GM12878 (cell line): ENCODE measurements around the gene NRG2. TPM values are rescaled to one million over a fixed set of nuclear protein-coding genes. Genes with fewer than 3 reads are reported as not detected.

Source experiments
- ATAC-seq: fragments of 200-7000 bp; cut with Tn5 transposase; 3 replicates; pipeline ENCODE4 v1.9.1; 2020; ENCODE audit warnings: mild to moderate bottlenecking, moderate library complexity
- BruUV-seq: library from RNA; stranded (reverse); fragments of 400-500 nt; replicated peaks from 2 replicates; lab custom pipeline; 2021; lab: Mats Ljungman, UMichigan
- CTCF ChIA-PET: fragments of 300-600 bp; sonication (Branson Sonifier 250); formaldehyde crosslinking; extraction: SDS; loops from one replicate; lab custom pipeline; 2021; ENCODE audit warnings: inconsistent platforms; lab: Yijun Ruan, JAX
- POLR2A ChIA-PET: fragments of 350-600 bp; formaldehyde crosslinking; extraction: SDS; loops from one replicate; lab custom pipeline; 2021; ENCODE audit warnings: inconsistent platforms; lab: Charles Lee
- RAD21 ChIA-PET: fragments of 300-600 bp; sonication (Branson Sonifier 250); formaldehyde crosslinking; loops from one replicate; lab custom pipeline; 2023; ENCODE audit warnings: antibody characterized with exemption; ENCODE audit not compliant: unreplicated experiment; lab: Charles Lee
- SMC1A ChIA-PET: fragments of 300-600 bp; sonication (Branson Sonifier 250); formaldehyde crosslinking; loops from one replicate; lab custom pipeline; 2023; ENCODE audit not compliant: unreplicated experiment, uncharacterized antibody; lab: Charles Lee
- DNase-seq: peaks from one replicate; pipeline ENCODE4 v3.0.0-alpha.2; 2011; ENCODE audit warnings: low read depth, low spot score
- FAIRE-seq: peaks from 3 replicates; lab custom pipeline; 2011; peaks lifted over from hg19 to GRCh38; lab: Jason Lieb, UNC
- H2AFZ ChIP-seq: 2 replicates; pipeline ENCODE4 v1.6.0; 2011; ENCODE audit warnings: low read depth, low read length, control low read depth; ENCODE audit not compliant: control insufficient read depth
- H3K27ac ChIP-seq: 2 replicates; pipeline ENCODE4 v1.5.1; 2011; ENCODE audit warnings: control low read depth; ENCODE audit not compliant: control insufficient read depth, insufficient read depth
- H3K27me3 ChIP-seq, 2 experiments: replicated peaks in 1 of 2; 2 replicates each; pipeline versions ENCODE4 v1.6.0 to v1.6.1; 2011; ENCODE audit warnings: low read length in 1 of 2; ENCODE audit not compliant: control insufficient read depth in 2 of 2, insufficient read depth in 2 of 2
- H3K36me3 ChIP-seq, 2 experiments: 2 replicates each; pipeline ENCODE4 v1.5.1; 2011; ENCODE audit warnings: low read length in 1 of 2; ENCODE audit not compliant: control insufficient read depth in 2 of 2, insufficient read depth in 2 of 2
- H3K4me1 ChIP-seq: 2 replicates; pipeline ENCODE4 v1.6.1; 2011; ENCODE audit warnings: mild to moderate bottlenecking, low read length, moderate library complexity, mixed read lengths; ENCODE audit not compliant: control insufficient read depth, insufficient read depth
- H3K4me2 ChIP-seq: 2 replicates; pipeline ENCODE4 v1.6.0; 2011; ENCODE audit warnings: control low read depth; ENCODE audit not compliant: control insufficient read depth, insufficient read depth
- H3K4me3 ChIP-seq: fragments of 200-600 bp; sonication (generic); 2 replicates; pipeline ENCODE4 v1.5.1; 2016
- H3K79me2 ChIP-seq: 2 replicates; pipeline ENCODE4 v1.6.0; 2011; ENCODE audit warnings: low read length; ENCODE audit not compliant: control insufficient read depth, insufficient read depth
- H3K9ac ChIP-seq: 2 replicates; pipeline ENCODE4 v1.8.0; 2011; ENCODE audit warnings: low read length, control low read depth, mixed read lengths; ENCODE audit not compliant: control insufficient read depth, insufficient read depth
- H3K9me3 ChIP-seq: replicated peaks from 3 replicates; pipeline ENCODE4 v1.5.1; 2011; ENCODE audit warnings: mild to moderate bottlenecking, low read length; ENCODE audit not compliant: control insufficient read depth, insufficient read depth
- H4K20me1 ChIP-seq: 2 replicates; pipeline ENCODE4 v1.6.0; 2011; ENCODE audit not compliant: control insufficient read depth, insufficient read depth
- CBX5 ChIP-seq: sonication (generic); IDR thresholded peaks from 2 replicates; pipeline ENCODE4 v1.6.1; 2016; ENCODE audit warnings: low read depth, moderate library complexity, mild to moderate bottlenecking, inconsistent platforms
- EED ChIP-seq: sonication (generic); IDR thresholded peaks from 2 replicates; pipeline ENCODE4 v1.6.1; 2016; ENCODE audit warnings: antibody characterized with exemption, low read depth
- RB1 ChIP-seq: fragments of 450-650 bp; formaldehyde crosslinking; IDR thresholded peaks from 2 replicates; pipeline ENCODE4 v1.6.1; 2017; ENCODE audit warnings: mild to moderate bottlenecking, borderline replicate concordance
- ZBED1 ChIP-seq: IDR thresholded peaks from 2 replicates; pipeline ENCODE4 v1.6.1; 2016; ENCODE audit warnings: borderline replicate concordance
- WGBS: methylation state at CpG from one replicate; pipeline ENCODE4 v1.1.6; 2016; ENCODE audit warnings: low lambda C conversion rate; ENCODE audit not compliant: insufficient replicate concordance, insufficient coverage; ENCODE audit errors: missing lambda C conversion rate; 5-methylcytosine and 5-hydroxymethylcytosine counted together
- in situ Hi-C: fragments of 300-500 bp; cut with MboI; formaldehyde crosslinking; loops from 9 replicates; pipeline ENCODE4 v1.14.3; 2018; ENCODE audit warnings: mixed read lengths
- intact Hi-C: fragments of 100-400 bp; cut with micrococcal nuclease; formaldehyde crosslinking; loops from one replicate; pipeline ENCODE4 v1.14.2; 2022; ENCODE audit not compliant: unreplicated experiment
- polyA plus RNA-seq, 11 experiments: library from polyadenylated mRNA; depleted of rRNA in 4 of 11; unstranded in 6 of 11; stranded (reverse) in 5 of 11; fragments of >200 nt; fragmentation: Nextera tagmentation in 4 of 11; fragmentation: Illumina TruSeq in 1 of 11; extraction: Ambion mirVana in 4 of 11; extraction: Trizol in 1 of 11; gene quantifications; 1 replicate in 1 of 11; 2 replicates in 10 of 11; pipeline versions ENCODE4 v1.2.1 to v1.2.3, GENCODE V29; 2011 to 2016; ENCODE audit warnings: inconsistent platforms in 2 of 11, missing spikeins in 2 of 11, low read depth in 1 of 11
- total RNA-seq, 4 experiments: library from RNA; depleted of rRNA in 3 of 4; stranded (reverse); fragments of >200 nt in 3 of 4; fragmentation: Illumina TruSeq in 1 of 4; extraction: Trizol in 1 of 4; gene quantifications; 2 replicates each; pipeline versions ENCODE4 v1.2.1 to v1.2.3, GENCODE V29; 2013 to 2021

Gene NRG2
- total and polyA plus RNA-seq, 10 of the 15 experiments (the other 5 are each of a cell fraction or from before 2014, with no cell fraction given): 0.10 to 21.7 (median 9.6) TPM

DNA sequence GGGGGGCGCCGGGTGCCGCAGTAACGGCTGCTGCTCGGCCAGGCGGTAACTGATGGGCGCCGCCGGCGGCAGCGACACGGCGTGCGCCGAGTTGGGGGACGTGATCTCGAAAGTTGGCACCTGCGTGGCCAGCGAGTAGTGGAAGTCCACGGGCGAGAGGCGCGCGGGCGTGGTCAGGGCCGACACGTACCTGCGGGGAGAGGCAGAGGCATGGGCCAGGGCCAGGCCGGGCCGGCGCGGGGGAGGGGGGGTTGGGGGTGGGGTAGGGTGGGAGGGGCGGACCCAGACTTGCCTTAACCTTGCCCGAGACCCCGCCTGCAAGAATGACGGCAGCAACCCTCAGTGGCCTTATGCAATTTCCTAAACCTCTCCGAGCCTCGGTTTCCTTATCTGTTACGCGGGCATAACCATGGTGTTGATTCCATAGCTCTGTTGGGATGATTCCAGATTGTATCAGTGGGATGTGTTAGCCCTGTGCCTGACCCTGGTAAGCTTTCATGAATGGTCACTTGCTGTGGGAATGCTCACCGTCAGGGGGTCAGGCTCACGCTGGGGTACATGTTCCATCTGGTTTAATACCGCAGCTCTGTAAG, 194.5 kb downstream of the NRG2 start:
- Histone ChIP-seq H3K4me2 (peak overlapping the region; percentile 76), H3K9ac (peak overlapping the region; percentile 73), H4K20me1 (no peaks in the 10 kb centered on the region), H2AFZ (peak overlapping the region; percentile 28), H3K79me2 (no peaks in the 10 kb centered on the region), H3K4me1 (peaks cover 11% of the 10 kb centered on the region), H3K9me3 (no peaks in the 10 kb centered on the region), H3K36me3 (peaks cover 0 to 5% of the 10 kb centered on the region in 2 experiments; a peak in 1 of 4 replicates), H3K27me3 (no peaks in the 10 kb centered on the region; a peak in 1 of 4 replicates), H3K4me3 (peak overlapping the region; percentile 78; the same call in 1 of the 2 replicates), H3K27ac (no peak overlapping the region)
- ChIA-PET RAD21 (interaction anchor here (1.0 to 1.1 kb wide), 2 partner anchors 61 to 118 kb away, joined by 3 to 6 read pairs; no protein-coding TSS in a partner anchor), POLR2A (no interaction called here), SMC1A (interaction anchor here (1.2 to 2.3 kb wide), 2 partner anchors 14 to 72 kb away, joined by 3 to 10 read pairs; no protein-coding TSS in a partner anchor), CTCF (interaction anchor here (0.5 to 2.4 kb wide), 6 partner anchors 14 to 238 kb away, joined by 3 to 17 read pairs (median 6); no protein-coding TSS in a partner anchor)
- intact Hi-C loops: loop anchor here (2.0 kb wide), 1 partner anchor 308 kb away; no protein-coding TSS in a partner anchor
- in situ Hi-C loops: no loop called here
- BruUV-seq: no TSS peak
- TF ChIP-seq EED: no peak
- TF ChIP-seq ZBED1: no peak
- TF ChIP-seq RB1: 0 out of 2 replicates have a peak, but pooled peaks have one; percentile 4
- no peak for TF ChIP-seq CBX5
- DNase-seq (no peak), ATAC-seq (peak; percentile 9; the same call in 2 of the 3 replicates), FAIRE-seq (no peak)
- 21% methylated on average over 27 of the region's 43 CpGs for WGBS
